Lung (tissue), 12 donors: ENCODE data around the gene TPGS2. TPM values are rescaled to one million over a fixed set of nuclear protein-coding genes. Genes with fewer than 3 reads are reported as not detected.

Source experiments
- ATAC-seq: fragments of 200-7000 bp; cut with Tn5 transposase; one replicate; pipeline ENCODE4 v1.9.1; 2020; ENCODE audit warnings: moderate number of reproducible peaks; ENCODE audit not compliant: insufficient read depth, low FRiP score
- DNase-seq, 3 donors: peaks; one replicate each; pipeline ENCODE4 v3.0.0-alpha.2; 2013 to 2017
- H3K27ac ChIP-seq, 2 donors: one replicate each; pipeline ENCODE4 v1.5.1; 2013; ENCODE audit warnings: mild to moderate bottlenecking in 2 of 2, moderate library complexity in 2 of 2, control low read depth in 1 of 2, inconsistent platforms in 1 of 2, low read depth in 1 of 2, low read length in 1 of 2
- H3K27me3 ChIP-seq, 3 donors: one replicate each; pipeline ENCODE4 v1.5.1; 2013; ENCODE audit warnings: low read length in 2 of 3; ENCODE audit not compliant: control insufficient read depth in 3 of 3, insufficient read depth in 3 of 3
- H3K36me3 ChIP-seq, 4 donors: one replicate each; pipeline ENCODE4 v1.5.1; 2013; ENCODE audit warnings: low read length in 4 of 4, mild to moderate bottlenecking in 1 of 4, moderate library complexity in 1 of 4; ENCODE audit not compliant: control insufficient read depth in 4 of 4, insufficient read depth in 4 of 4
- H3K4me1 ChIP-seq, 5 donors: one replicate each; pipeline ENCODE4 v1.5.1; 2013; ENCODE audit warnings: low read length in 5 of 5, mild to moderate bottlenecking in 2 of 5, moderate library complexity in 1 of 5; ENCODE audit not compliant: control insufficient read depth in 5 of 5, insufficient read depth in 5 of 5
- H3K4me3 ChIP-seq: one replicate; pipeline ENCODE4 v1.5.1; 2013; ENCODE audit warnings: mild to moderate bottlenecking, control low read depth, moderate library complexity
- H3K9ac ChIP-seq, 2 donors: one replicate each; pipeline ENCODE4 v1.5.1; 2013; ENCODE audit warnings: low read length in 2 of 2, control low read depth in 1 of 2; ENCODE audit not compliant: insufficient read depth in 1 of 2
- H3K9me3 ChIP-seq, 4 donors: one replicate each; pipeline ENCODE4 v1.5.1; 2013; ENCODE audit warnings: low read length in 3 of 4, mild to moderate bottlenecking in 1 of 4, moderate library complexity in 1 of 4; ENCODE audit not compliant: control insufficient read depth in 4 of 4, insufficient read depth in 3 of 4
- CTCF ChIP-seq: IDR thresholded peaks from 2 replicates; pipeline ENCODE4 v1.5.1; 2012; ENCODE audit warnings: mild to moderate bottlenecking; ENCODE audit errors: control extremely low read depth, extremely low read depth
- WGBS, 2 donors: extraction: QIAGEN DNeasy Blood & Tissue Kit; methylation state at CpG; one replicate each; pipeline ENCODE4 v1.1.7; 2013; 5-methylcytosine and 5-hydroxymethylcytosine counted together
- polyA plus RNA-seq, 2 donors: library from polyadenylated mRNA; stranded (reverse); fragments of 200-250 nt; gene quantifications; one replicate each; pipeline ENCODE4 v1.2.1, GENCODE V29; 2013
- total RNA-seq, 2 donors: library from RNA; depleted of rRNA in 1 of 2; stranded (reverse); fragments of >200 nt in 1 of 2; gene quantifications; one replicate each; pipeline ENCODE4 v1.2.1, GENCODE V29; 2014 to 2021
- donor health status: control.
- donor health status: control.
- donor health status: Bipolar disorder and iron deficiency.
- donor health status: healthy.
- donor health status: DM: yes; HTN: yes; CAD: no.

Gene TPGS2
- total and polyA plus RNA-seq, 4 donors = 45.5 to 122 (median 58.5) TPM

- no peak overlapping the region for H3K4me3 ChIP-seq
- WGBS, 2 donors = 74 to 79% methylated on average over 4 of the region's 4 CpGs
- ATAC-seq = no peak
Observed at GRCh38 chr18:36813101-36813775, 15.6 kb downstream of the TPGS2 start.

GRCh38 chr18:36812678-36813077 lies 16.1 kb downstream of the TPGS2 start:
- TF ChIP-seq CTCF = no peak
- DNase-seq (peak; percentile 73 to 94 (median 89)), ATAC-seq (no peak)
- peak overlapping the region in 1 of 2 donors; percentile 32 for H3K27ac ChIP-seq
- H3K9me3 ChIP-seq = no peaks in the 10 kb centered on the region
- WGBS, 2 donors = 80 to 83% methylated on average over 3 of the region's 3 CpGs
- no peaks in the 10 kb centered on the region for H3K27me3 ChIP-seq
- H3K4me1 ChIP-seq = peaks cover 0 to 22% (median 20%) of the 10 kb centered on the region in 5 donors
- H3K36me3 ChIP-seq = peaks cover 6 to 18% (median 8%) of the 10 kb centered on the region in 4 donors
- peak overlapping the region in 1 of 2 donors; percentile 80 for H3K9ac ChIP-seq
- H3K4me3 ChIP-seq = no peak overlapping the region

More at GRCh38 chr18:36813101-36813775, 15.6 kb downstream of the TPGS2 start:
- Histone ChIP-seq H3K36me3 (peaks cover 3 to 13% (median 6%) of the 10 kb centered on the region in 4 donors), H3K27ac (peak overlapping the region in 1 of 2 donors; percentile 58), H3K9ac (peak overlapping the region in 1 of 2 donors; percentile 80), H3K4me1 (peaks cover 0 to 22% (median 20%) of the 10 kb centered on the region in 5 donors), H3K27me3 (no peaks in the 10 kb centered on the region), H3K9me3 (no peaks in the 10 kb centered on the region)
- peak in 1 of 3 donors; percentile 45 for DNase-seq
- TF ChIP-seq CTCF = no peak

GRCh38 chr18:36811955-36812354 lies 16.8 kb downstream of the TPGS2 start:
- Histone ChIP-seq H3K36me3 (peaks cover 0 to 21% (median 11%) of the 10 kb centered on the region in 4 donors), H3K27me3 (no peaks in the 10 kb centered on the region), H3K9me3 (no peaks in the 10 kb centered on the region), H3K27ac (peak overlapping the region in 1 of 2 donors; percentile 32), H3K4me3 (no peak overlapping the region), H3K9ac (no peak overlapping the region), H3K4me1 (peaks cover 0 to 22% (median 20%) of the 10 kb centered on the region in 5 donors)
- DNase-seq (peak in 2 of 3 donors; percentile 53 to 54), ATAC-seq (no peak)
- TF ChIP-seq CTCF = no peak
